ENCODE results near the gene RUFY3. TPM values are rescaled to one million over a fixed set of nuclear protein-coding genes. Genes with fewer than 3 reads are reported as not detected.

RUFY3 gene
- total and polyA plus RNA-seq, 2 of the 4 experiments (the other 2 are of a cell fraction) = 19.6 to 28.9 TPM

DNA sequence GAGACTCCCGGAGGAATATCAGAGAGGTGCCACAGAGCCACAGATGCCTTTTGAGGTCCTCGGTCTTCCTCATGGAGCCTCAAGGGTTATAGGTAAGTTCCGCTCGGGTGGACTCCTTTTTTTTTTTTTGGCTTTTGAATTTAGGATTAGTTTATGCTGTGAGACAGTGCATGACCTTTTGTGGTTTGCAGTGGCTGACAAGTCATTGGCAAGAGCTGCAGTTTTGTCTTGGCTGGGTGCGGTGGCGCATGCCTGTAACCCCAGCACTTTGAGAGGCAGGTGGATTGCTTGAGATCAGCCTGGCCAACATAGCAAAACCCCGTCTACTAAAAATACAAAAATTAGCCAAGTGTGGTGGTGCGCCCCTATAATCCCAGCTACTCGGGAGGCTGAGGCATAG, 122.4 kb downstream of the RUFY3 start:
- Histone ChIP-seq H2BK15ac (ENCODE audit: low read depth, low read length) (no peak overlapping the region), H3K18ac (ENCODE audit: low read depth, low read length) (no peak overlapping the region), H4K5ac (ENCODE audit: low read depth, low read length) (no peak overlapping the region), H3K4ac (ENCODE audit: low read depth, low read length) (no peak overlapping the region), H3K14ac (replicated peaks; ENCODE audit: low read depth, low read length) (no peak overlapping the region), H3K9me3 (ENCODE audit: control insufficient read depth, insufficient read depth, low read length) (no peaks in the 10 kb centered on the region), H4K20me1 (ENCODE audit: insufficient read depth, low read length) (no peaks in the 10 kb centered on the region), H3K4me2 (ENCODE audit: low read depth, low read length) (no peak overlapping the region), H3K36me3 (ENCODE audit: control insufficient read depth, insufficient read depth, low read length) (0 out of 2 replicates have a peak, but pooled peaks cover 1% of the 10 kb centered on the region), H2AK9ac (replicated peaks; ENCODE audit: low read depth, low read length, poor library complexity) (no peak overlapping the region), H2AFZ (replicated peaks; ENCODE audit: low read length, poor library complexity) (no peak overlapping the region), H4K8ac (ENCODE audit: low read depth in 2 of 2, low read length in 2 of 2) (no peak overlapping the region), H3K79me1 (ENCODE audit: low read depth in 1 of 2, low read length in 2 of 2) (peaks cover 0 to under 1% of the 10 kb centered on the region in 2 experiments; a peak in 1 of 4 replicates), H3K9ac (ENCODE audit: low read depth, low read length) (no peak overlapping the region), H2BK120ac (ENCODE audit: low read depth, low read length) (no peak overlapping the region), H2BK20ac (ENCODE audit: low read depth, low read length) (no peak overlapping the region), H3K9me1 (ENCODE audit: insufficient read depth, low read length) (no peaks in the 10 kb centered on the region), H2AK5ac (ENCODE audit: low read depth, low read length) (no peak overlapping the region), H3K23ac (ENCODE audit: low read depth, low read length) (no peak overlapping the region), H3K56ac (ENCODE audit: extremely low read depth, insufficient read depth, low read length) (no peak overlapping the region), H3K4me1 (ENCODE audit: control insufficient read depth, insufficient read depth, low read length) (no peaks in the 10 kb centered on the region), H2BK5ac (ENCODE audit: low read depth, low read length, poor library complexity, severe bottlenecking) (no peak overlapping the region), H4K91ac (ENCODE audit: insufficient read depth, low read depth, low read length) (no peak overlapping the region), H3K27me3 (ENCODE audit: control insufficient read depth, insufficient read depth, low read length) (no peaks in the 10 kb centered on the region), H3K27ac (ENCODE audit: insufficient read depth, low read length) (no peak overlapping the region), H3K4me3 (ENCODE audit: insufficient read depth, low read depth, low read length) (no peak overlapping the region)
- ChIA-PET POLR2A (ENCODE audit: unreplicated experiment) (no interaction called here), CTCF (interaction anchor here (0.6 kb wide), 1 partner anchor 55 kb away, joined by 4 read pairs; no protein-coding TSS in a partner anchor)
- dilution Hi-C loops (cut with HindIII; ENCODE audit: low sequenced_read_pairs, unreplicated experiment) (no loop called here), in situ Hi-C loops (cut with MboI; ENCODE audit: low sequenced_read_pairs) (no loop called here), intact Hi-C loops (cut with micrococcal nuclease) (no loop called here)
- ATAC-seq (ENCODE audit: low read depth) (no peak), DNase-seq (no peak)
- no peak for TF ChIP-seq POLR2A (IDR thresholded peaks at IDR 0.05; ENCODE audit: low read depth, low read length)
- TF ChIP-seq BHLHE40 (IDR thresholded peaks at IDR 0.05; ENCODE audit: low read depth, low read length) = no peak
- TF ChIP-seq, protein P1, sequence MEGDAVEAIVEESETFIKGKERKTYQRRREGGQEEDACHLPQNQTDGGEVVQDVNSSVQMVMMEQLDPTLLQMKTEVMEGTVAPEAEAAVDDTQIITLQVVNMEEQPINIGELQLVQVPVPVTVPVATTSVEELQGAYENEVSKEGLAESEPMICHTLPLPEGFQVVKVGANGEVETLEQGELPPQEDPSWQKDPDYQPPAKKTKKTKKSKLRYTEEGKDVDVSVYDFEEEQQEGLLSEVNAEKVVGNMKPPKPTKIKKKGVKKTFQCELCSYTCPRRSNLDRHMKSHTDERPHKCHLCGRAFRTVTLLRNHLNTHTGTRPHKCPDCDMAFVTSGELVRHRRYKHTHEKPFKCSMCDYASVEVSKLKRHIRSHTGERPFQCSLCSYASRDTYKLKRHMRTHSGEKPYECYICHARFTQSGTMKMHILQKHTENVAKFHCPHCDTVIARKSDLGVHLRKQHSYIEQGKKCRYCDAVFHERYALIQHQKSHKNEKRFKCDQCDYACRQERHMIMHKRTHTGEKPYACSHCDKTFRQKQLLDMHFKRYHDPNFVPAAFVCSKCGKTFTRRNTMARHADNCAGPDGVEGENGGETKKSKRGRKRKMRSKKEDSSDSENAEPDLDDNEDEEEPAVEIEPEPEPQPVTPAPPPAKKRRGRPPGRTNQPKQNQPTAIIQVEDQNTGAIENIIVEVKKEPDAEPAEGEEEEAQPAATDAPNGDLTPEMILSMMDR (conservative IDR thresholded peaks at IDR 0.05; ENCODE audit: low read depth, low read length) = no peak
- TF ChIP-seq, protein P2, sequence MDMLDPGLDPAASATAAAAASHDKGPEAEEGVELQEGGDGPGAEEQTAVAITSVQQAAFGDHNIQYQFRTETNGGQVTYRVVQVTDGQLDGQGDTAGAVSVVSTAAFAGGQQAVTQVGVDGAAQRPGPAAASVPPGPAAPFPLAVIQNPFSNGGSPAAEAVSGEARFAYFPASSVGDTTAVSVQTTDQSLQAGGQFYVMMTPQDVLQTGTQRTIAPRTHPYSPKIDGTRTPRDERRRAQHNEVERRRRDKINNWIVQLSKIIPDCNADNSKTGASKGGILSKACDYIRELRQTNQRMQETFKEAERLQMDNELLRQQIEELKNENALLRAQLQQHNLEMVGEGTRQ (IDR thresholded peaks at IDR 0.05; ENCODE audit: low read depth, low read length) = no peak
- TF ChIP-seq, protein P3, sequence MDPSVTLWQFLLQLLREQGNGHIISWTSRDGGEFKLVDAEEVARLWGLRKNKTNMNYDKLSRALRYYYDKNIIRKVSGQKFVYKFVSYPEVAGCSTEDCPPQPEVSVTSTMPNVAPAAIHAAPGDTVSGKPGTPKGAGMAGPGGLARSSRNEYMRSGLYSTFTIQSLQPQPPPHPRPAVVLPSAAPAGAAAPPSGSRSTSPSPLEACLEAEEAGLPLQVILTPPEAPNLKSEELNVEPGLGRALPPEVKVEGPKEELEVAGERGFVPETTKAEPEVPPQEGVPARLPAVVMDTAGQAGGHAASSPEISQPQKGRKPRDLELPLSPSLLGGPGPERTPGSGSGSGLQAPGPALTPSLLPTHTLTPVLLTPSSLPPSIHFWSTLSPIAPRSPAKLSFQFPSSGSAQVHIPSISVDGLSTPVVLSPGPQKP (IDR thresholded peaks at IDR 0.05; ENCODE audit: borderline replicate concordance, low read depth, low read length) = no peak
- TF ChIP-seq RAD21 (IDR thresholded peaks at IDR 0.05; ENCODE audit: low read length) = no peak
- TF ChIP-seq RFX5 (IDR thresholded peaks at IDR 0.05; ENCODE audit: low read depth, low read length) = no peak
- TF ChIP-seq SMC3 (IDR thresholded peaks at IDR 0.05; ENCODE audit: low read depth, low read length) = no peak
- TF ChIP-seq FOS (IDR thresholded peaks at IDR 0.05; ENCODE audit: low read depth, low read length) = no peak
- TF ChIP-seq CEBPB (IDR thresholded peaks at IDR 0.05; ENCODE audit: low read depth, low read length) = no peak
- no TSS peak for BruUV-seq (replicated peaks)
- 80% methylated on average over 2 of the region's 9 CpGs; no CpG with 5 or more reads in 1 of the 2 experiments for WGBS, 2 experiments (ENCODE audit: extremely low coverage in 2 of 2, insufficient read length in 1 of 2)

Data from IMR-90 (cell line).